GM23338 (cell line): ENCODE results near the gene NIPAL3.

Source experiments
- JUNB ChIP-seq: IDR thresholded peaks from one replicate; pipeline ENCODE4 v1.6.1; 2016; ENCODE audit warnings: antibody characterized with exemption; ENCODE audit not compliant: unreplicated experiment
- NANOG ChIP-seq: IDR thresholded peaks from 2 replicates; pipeline ENCODE4 v1.6.1; 2016; ENCODE audit warnings: antibody characterized with exemption, borderline replicate concordance
- TF ChIP-seq, protein P1 (sequence below), 2 experiments: fragments of 200-600 bp in 1 of 2; sonication (generic) in 1 of 2; conservative IDR thresholded peaks; 2 replicates each; pipeline versions ENCODE4 v1.5.1 to v1.6.1; 2016 to 2017; ENCODE audit warnings: antibody characterized with exemption in 2 of 2, low read depth in 2 of 2, mild to moderate bottlenecking in 2 of 2, moderate library complexity in 1 of 2

DNA sequence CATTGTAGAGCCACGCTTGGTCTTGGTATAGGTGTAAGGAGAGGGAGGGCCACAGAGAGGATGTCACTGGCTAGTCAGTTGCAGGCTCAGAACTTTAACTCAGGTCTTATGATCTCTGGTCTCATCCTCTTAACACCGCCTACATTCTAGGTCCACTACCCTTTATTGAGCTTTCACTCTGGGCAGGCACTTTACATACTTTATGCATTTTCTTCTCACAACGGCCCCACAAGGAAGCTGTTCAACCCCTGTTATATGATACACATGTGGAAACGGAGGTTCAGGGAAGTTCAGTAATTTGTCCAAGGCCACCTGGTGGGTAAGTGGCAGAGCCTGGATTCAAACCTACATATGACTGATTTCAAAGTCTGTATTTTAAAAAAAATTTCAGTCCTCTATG lies 61.7 kb downstream of the NIPAL3 start:
- no peak for TF ChIP-seq JUNB
- TF ChIP-seq, protein P1, sequence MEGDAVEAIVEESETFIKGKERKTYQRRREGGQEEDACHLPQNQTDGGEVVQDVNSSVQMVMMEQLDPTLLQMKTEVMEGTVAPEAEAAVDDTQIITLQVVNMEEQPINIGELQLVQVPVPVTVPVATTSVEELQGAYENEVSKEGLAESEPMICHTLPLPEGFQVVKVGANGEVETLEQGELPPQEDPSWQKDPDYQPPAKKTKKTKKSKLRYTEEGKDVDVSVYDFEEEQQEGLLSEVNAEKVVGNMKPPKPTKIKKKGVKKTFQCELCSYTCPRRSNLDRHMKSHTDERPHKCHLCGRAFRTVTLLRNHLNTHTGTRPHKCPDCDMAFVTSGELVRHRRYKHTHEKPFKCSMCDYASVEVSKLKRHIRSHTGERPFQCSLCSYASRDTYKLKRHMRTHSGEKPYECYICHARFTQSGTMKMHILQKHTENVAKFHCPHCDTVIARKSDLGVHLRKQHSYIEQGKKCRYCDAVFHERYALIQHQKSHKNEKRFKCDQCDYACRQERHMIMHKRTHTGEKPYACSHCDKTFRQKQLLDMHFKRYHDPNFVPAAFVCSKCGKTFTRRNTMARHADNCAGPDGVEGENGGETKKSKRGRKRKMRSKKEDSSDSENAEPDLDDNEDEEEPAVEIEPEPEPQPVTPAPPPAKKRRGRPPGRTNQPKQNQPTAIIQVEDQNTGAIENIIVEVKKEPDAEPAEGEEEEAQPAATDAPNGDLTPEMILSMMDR (conservative IDR thresholded peaks at IDR 0.05; ENCODE audit: low read depth in 2 of 2): no peak
- TF ChIP-seq NANOG: no peak
